ENCODE data around the gene GMPR2.

The GMPR2 gene

GRCh38 chr14:24274101-24274543 lies 41.4 kb downstream of the GMPR2 start:
- Histone ChIP-seq H3K36me3 (ENCODE audit: insufficient read depth, low read length) (no peaks in the 10 kb centered on the region), H3K4me1 (ENCODE audit: insufficient read depth, low read length) (peaks cover 9% of the 10 kb centered on the region), H3K27me3 (ENCODE audit: insufficient read depth, low read length) (no peaks in the 10 kb centered on the region), H3K9me3 (ENCODE audit: low read length) (no peaks in the 10 kb centered on the region), H2AFZ (ENCODE audit: low read depth, low read length) (no peak overlapping the region), H3K4me3 (ENCODE audit: low read length) (no peak overlapping the region)

GRCh38 chr14:24277071-24277470 lies 44.3 kb downstream of the GMPR2 start:
- no peaks in the 10 kb centered on the region for H3K36me3 ChIP-seq (ENCODE audit: insufficient read depth, low read length)
- peaks cover under 1% of the 10 kb centered on the region for H3K4me1 ChIP-seq (ENCODE audit: insufficient read depth, low read length)
- no peaks in the 10 kb centered on the region for H3K27me3 ChIP-seq (ENCODE audit: insufficient read depth, low read length)
- H3K4me3 ChIP-seq (ENCODE audit: low read length), result no peak overlapping the region
- H2AFZ ChIP-seq (ENCODE audit: low read depth, low read length), result no peak overlapping the region
- no peaks in the 10 kb centered on the region for H3K9me3 ChIP-seq (ENCODE audit: low read length)

- Histone ChIP-seq H3K36me3 (ENCODE audit: insufficient read depth, low read length) (no peaks in the 10 kb centered on the region), H3K4me3 (ENCODE audit: low read length) (no peak overlapping the region), H3K4me1 (ENCODE audit: insufficient read depth, low read length) (no peaks in the 10 kb centered on the region), H3K9me3 (ENCODE audit: low read length) (no peaks in the 10 kb centered on the region), H2AFZ (ENCODE audit: low read depth, low read length) (no peak overlapping the region), H3K27me3 (ENCODE audit: insufficient read depth, low read length) (no peaks in the 10 kb centered on the region)
Measured at GRCh38 chr14:24277606-24278321, 45.0 kb downstream of the GMPR2 start.

GRCh38 chr14:24278424-24278823 lies 45.7 kb downstream of the GMPR2 start:
- no peaks in the 10 kb centered on the region for H3K4me1 ChIP-seq (ENCODE audit: insufficient read depth, low read length)
- no peaks in the 10 kb centered on the region for H3K36me3 ChIP-seq (ENCODE audit: insufficient read depth, low read length)

GRCh38 chr14:24279301-24280186 lies 46.8 kb downstream of the GMPR2 start:
- no peaks in the 10 kb centered on the region for H3K36me3 ChIP-seq (ENCODE audit: insufficient read depth, low read length)
- no peaks in the 10 kb centered on the region for H3K9me3 ChIP-seq (ENCODE audit: low read length)
- H3K27me3 ChIP-seq (ENCODE audit: insufficient read depth, low read length), result no peaks in the 10 kb centered on the region
- H2AFZ ChIP-seq (ENCODE audit: low read depth, low read length), result no peak overlapping the region
- no peaks in the 10 kb centered on the region for H3K4me1 ChIP-seq (ENCODE audit: insufficient read depth, low read length)
- no peak overlapping the region for H3K4me3 ChIP-seq (ENCODE audit: low read length)

More at GRCh38 chr14:24278424-24278823, 45.7 kb downstream of the GMPR2 start:
- Histone ChIP-seq H2AFZ (ENCODE audit: low read depth, low read length) (no peak overlapping the region), H3K4me3 (ENCODE audit: low read length) (no peak overlapping the region), H3K9me3 (ENCODE audit: low read length) (no peaks in the 10 kb centered on the region), H3K27me3 (ENCODE audit: insufficient read depth, low read length) (no peaks in the 10 kb centered on the region)

- Histone ChIP-seq H3K36me3 (ENCODE audit: insufficient read depth, low read length) (no peaks in the 10 kb centered on the region), H3K4me1 (ENCODE audit: insufficient read depth, low read length) (no peaks in the 10 kb centered on the region), H3K27me3 (ENCODE audit: insufficient read depth, low read length) (no peaks in the 10 kb centered on the region), H2AFZ (ENCODE audit: low read depth, low read length) (no peak overlapping the region), H3K4me3 (ENCODE audit: low read length) (no peak overlapping the region), H3K9me3 (ENCODE audit: low read length) (no peaks in the 10 kb centered on the region)
Measured at GRCh38 chr14:24280797-24281460, 48.2 kb downstream of the GMPR2 start.

GRCh38 chr14:24281636-24282035 lies 48.9 kb downstream of the GMPR2 start:
- no peak overlapping the region for H2AFZ ChIP-seq (ENCODE audit: low read depth, low read length)
- H3K36me3 ChIP-seq (ENCODE audit: insufficient read depth, low read length), result no peaks in the 10 kb centered on the region
- no peak overlapping the region for H3K4me3 ChIP-seq (ENCODE audit: low read length)
- H3K4me1 ChIP-seq (ENCODE audit: insufficient read depth, low read length), result no peaks in the 10 kb centered on the region
- no peaks in the 10 kb centered on the region for H3K27me3 ChIP-seq (ENCODE audit: insufficient read depth, low read length)
- H3K9me3 ChIP-seq (ENCODE audit: low read length), result no peaks in the 10 kb centered on the region

GRCh38 chr14:24282736-24283135 lies 50.0 kb downstream of the GMPR2 start:
- no peak overlapping the region for H3K4me3 ChIP-seq (ENCODE audit: low read length)
- H3K27me3 ChIP-seq (ENCODE audit: insufficient read depth, low read length), result no peaks in the 10 kb centered on the region
- H2AFZ ChIP-seq (ENCODE audit: low read depth, low read length), result no peak overlapping the region
- no peaks in the 10 kb centered on the region for H3K4me1 ChIP-seq (ENCODE audit: insufficient read depth, low read length)
- no peaks in the 10 kb centered on the region for H3K36me3 ChIP-seq (ENCODE audit: insufficient read depth, low read length)
- no peaks in the 10 kb centered on the region for H3K9me3 ChIP-seq (ENCODE audit: low read length)

- Histone ChIP-seq H3K4me3 (ENCODE audit: low read length) (no peak overlapping the region), H3K9me3 (ENCODE audit: low read length) (no peaks in the 10 kb centered on the region), H3K36me3 (ENCODE audit: insufficient read depth, low read length) (no peaks in the 10 kb centered on the region), H3K4me1 (ENCODE audit: insufficient read depth, low read length) (no peaks in the 10 kb centered on the region), H3K27me3 (ENCODE audit: insufficient read depth, low read length) (no peaks in the 10 kb centered on the region), H2AFZ (ENCODE audit: low read depth, low read length) (no peak overlapping the region)
Measured at GRCh38 chr14:24283796-24284460, 51.2 kb downstream of the GMPR2 start.

GRCh38 chr14:24284501-24285035 lies 51.8 kb downstream of the GMPR2 start:
- Histone ChIP-seq H3K27me3 (ENCODE audit: insufficient read depth, low read length) (no peaks in the 10 kb centered on the region), H2AFZ (ENCODE audit: low read depth, low read length) (no peak overlapping the region), H3K4me3 (ENCODE audit: low read length) (no peak overlapping the region)

GRCh38 chr14:24285351-24285750 lies 52.6 kb downstream of the GMPR2 start:
- no peak overlapping the region for H3K4me3 ChIP-seq (ENCODE audit: low read length)
- H2AFZ ChIP-seq (ENCODE audit: low read depth, low read length), result no peak overlapping the region
- peaks cover 9% of the 10 kb centered on the region for H3K36me3 ChIP-seq (ENCODE audit: insufficient read depth, low read length)
- H3K27me3 ChIP-seq (ENCODE audit: insufficient read depth, low read length), result no peaks in the 10 kb centered on the region
- no peaks in the 10 kb centered on the region for H3K9me3 ChIP-seq (ENCODE audit: low read length)
- H3K4me1 ChIP-seq (ENCODE audit: insufficient read depth, low read length), result no peaks in the 10 kb centered on the region

More at GRCh38 chr14:24284501-24285035, 51.8 kb downstream of the GMPR2 start:
- H3K4me1 ChIP-seq (ENCODE audit: insufficient read depth, low read length), result no peaks in the 10 kb centered on the region
- peaks cover 3% of the 10 kb centered on the region for H3K36me3 ChIP-seq (ENCODE audit: insufficient read depth, low read length)
- no peaks in the 10 kb centered on the region for H3K9me3 ChIP-seq (ENCODE audit: low read length)

- Histone ChIP-seq H2AFZ (ENCODE audit: low read depth, low read length) (no peak overlapping the region), H3K36me3 (ENCODE audit: insufficient read depth, low read length) (peaks cover 16% of the 10 kb centered on the region), H3K9me3 (ENCODE audit: low read length) (no peaks in the 10 kb centered on the region), H3K4me1 (ENCODE audit: insufficient read depth, low read length) (no peaks in the 10 kb centered on the region), H3K4me3 (ENCODE audit: low read length) (no peak overlapping the region), H3K27me3 (ENCODE audit: insufficient read depth, low read length) (no peaks in the 10 kb centered on the region)
Measured at GRCh38 chr14:24286996-24287395, 54.3 kb downstream of the GMPR2 start.
